Activated CD4-positive, alpha-beta T cell treated with anti-CD3 and anti-CD28 coated beads for 4 hours (primary cell): ENCODE measurements around the gene GNAI3.

Experiments used
- DNase-seq, 2 donors: peaks; one replicate each; pipeline ENCODE4 v3.0.0-alpha.2; 2020

GNAI3 gene

GRCh38 chr1:109548321-109549267 lies at the start of gene GNAI3:
GNAI3 (plus strand) TSS chr1:109548615; CDS start chr1:109548721, 106 bp downstream.
- peak; percentile 91 to 93 for DNase-seq

GRCh38 chr1:109499081-109499480 lies 49.3 kb upstream of the GNAI3 start:
- no peak for DNase-seq

- DNase-seq, result peak; percentile 51 to 56
Measured at GRCh38 chr1:109499661-109500536, 48.5 kb upstream of the GNAI3 start.

- DNase-seq, result no peak
Measured at GRCh38 chr1:109500941-109501381, 47.5 kb upstream of the GNAI3 start.

GRCh38 chr1:109501644-109502363 lies 46.6 kb upstream of the GNAI3 start:
- no peak for DNase-seq

- DNase-seq, result peak; percentile 47 to 53
Measured at GRCh38 chr1:109502364-109502851, 46.0 kb upstream of the GNAI3 start.

- DNase-seq, result no peak
Measured at GRCh38 chr1:109503935-109504334, 44.5 kb upstream of the GNAI3 start.

- DNase-seq, result no peak
Measured at GRCh38 chr1:109504974-109505373, 43.4 kb upstream of the GNAI3 start.

GRCh38 chr1:109508001-109508872 lies 40.2 kb upstream of the GNAI3 start:
- no peak for DNase-seq

GRCh38 chr1:109508873-109509175 lies 39.6 kb upstream of the GNAI3 start:
- DNase-seq, result no peak

GRCh38 chr1:109509176-109510134 lies 39.0 kb upstream of the GNAI3 start, which contains the start of gene AMIGO1:
AMIGO1 (minus strand) TSS chr1:109509727; CDS start chr1:109508912, 815 bp downstream.
- peak; percentile 55 to 59 for DNase-seq

- no peak for DNase-seq
Measured at GRCh38 chr1:109513110-109513710, 35.2 kb upstream of the GNAI3 start.

- DNase-seq, result no peak
Measured at GRCh38 chr1:109514846-109515245, 33.6 kb upstream of the GNAI3 start.

- no peak for DNase-seq
Measured at GRCh38 chr1:109516872-109517271, 31.5 kb upstream of the GNAI3 start.

- DNase-seq, result no peak
Measured at GRCh38 chr1:109517337-109517736, 31.1 kb upstream of the GNAI3 start.

- DNase-seq, result no peak
Measured at GRCh38 chr1:109521002-109521951, 27.1 kb upstream of the GNAI3 start.

GRCh38 chr1:109522026-109522425 lies 26.4 kb upstream of the GNAI3 start:
- DNase-seq, result no peak

GRCh38 chr1:109523706-109524105 lies 24.7 kb upstream of the GNAI3 start:
- no peak for DNase-seq
